Measurements from ENCODE around the gene NFIC.

GRCh38 chr19:3476830-3477229 is 110.4 kb downstream of the NFIC start:
- no peak for TF ChIP-seq CTCF (IDR thresholded peaks at IDR 0.05)
- TF ChIP-seq POLR2A (IDR thresholded peaks at IDR 0.05), result no peak

Measured in Peyer's patch (tissue), 4 donors.